Subcutaneous adipose tissue (tissue), 4 donors: ENCODE measurements around the gene ARFGAP3. TPM values are rescaled to one million over a fixed set of nuclear protein-coding genes. Genes with fewer than 3 reads are reported as not detected.

Experiments used
- CTCF ChIP-seq: fragments of 450-650 bp; IDR thresholded peaks from one replicate; pipeline ENCODE4 v1.5.1; 2016; ENCODE audit warnings: low read depth, mild to moderate bottlenecking, control low read depth, antibody characterized with exemption, moderate library complexity
- total RNA-seq, 4 donors: library from RNA; depleted of rRNA; stranded (reverse); fragments of >200 nt; gene quantifications; one replicate each; pipeline ENCODE4 v1.1.0, GENCODE V29; 2016

ARFGAP3 gene
- total RNA-seq, 4 donors from 2014 or later = 31.8 to 72.1 (median 50.8) TPM

- TF ChIP-seq CTCF = no peak
Observed at GRCh38 chr22:42881982-42882656, 25.0 kb upstream of the ARFGAP3 start.

- TF ChIP-seq CTCF = no peak
Observed at GRCh38 chr22:42881298-42881697, 24.2 kb upstream of the ARFGAP3 start.

GRCh38 chr22:42880815-42881214, 23.7 kb upstream of the ARFGAP3 start:
- no peak for TF ChIP-seq CTCF

- no peak for TF ChIP-seq CTCF
Observed at GRCh38 chr22:42879371-42880021, 22.4 kb upstream of the ARFGAP3 start.

GRCh38 chr22:42878561-42879305, 21.7 kb upstream of the ARFGAP3 start:
- TF ChIP-seq CTCF = no peak

- TF ChIP-seq CTCF = no peak
Observed at GRCh38 chr22:42877597-42878340, 20.7 kb upstream of the ARFGAP3 start.
